GM19372 (cell line): ENCODE data around the gene AGAP1.

Experiments
- ATAC-seq: cut with Tn5 transposase; IDR thresholded peaks from one replicate; pipeline ENCODE4 v1.9.1; 2021; ENCODE audit warnings: mild to moderate bottlenecking, low read depth, moderate library complexity; ENCODE audit not compliant: unreplicated experiment

Gene AGAP1

GRCh38 chr2:235563056-235563910, 69.4 kb downstream of the AGAP1 start:
- no peak for ATAC-seq

DNA sequence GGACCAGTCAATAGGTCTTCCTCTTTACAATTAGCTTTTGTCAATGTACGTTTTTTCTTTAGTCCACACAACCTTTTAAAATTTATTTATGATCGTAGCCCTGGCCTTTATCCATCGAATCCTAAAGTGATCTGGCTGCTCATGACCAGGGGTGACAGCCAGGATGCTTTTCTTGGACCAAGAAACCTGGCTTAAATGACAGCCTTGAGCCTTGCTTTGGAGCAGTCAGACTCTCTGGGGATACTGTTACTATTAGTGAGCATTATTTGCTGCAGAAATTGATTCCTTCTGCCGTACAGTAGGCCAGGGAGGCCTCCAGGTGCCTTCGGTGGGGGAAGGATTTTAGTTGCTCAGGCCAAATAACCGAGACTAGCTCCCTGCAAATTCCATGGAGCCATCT, 70.2 kb downstream of the AGAP1 start:
- ATAC-seq = no peak

- ATAC-seq = no peak
These were observed 71.2 kb downstream of the AGAP1 start for GRCh38 chr2:235564884-235565530.

DNA sequence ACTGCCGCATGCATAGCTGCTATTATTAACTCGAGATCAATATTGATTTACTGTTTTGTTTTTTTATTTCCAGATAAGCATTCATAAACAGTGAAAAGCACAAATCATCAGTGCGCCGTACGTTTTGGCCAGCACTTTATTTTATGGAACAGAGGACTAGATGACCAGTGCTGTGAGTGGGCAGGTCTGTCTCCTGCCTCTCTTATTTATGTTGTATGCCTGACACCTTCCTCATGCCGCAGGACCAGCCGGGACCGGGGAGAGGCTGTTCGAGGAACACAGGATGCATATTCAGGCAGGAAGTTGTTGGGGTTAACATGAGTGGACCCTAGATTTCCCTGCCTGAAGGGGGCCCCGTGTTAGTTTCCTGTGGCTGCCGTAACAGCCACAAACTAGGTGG, 72.6 kb downstream of the AGAP1 start:
- ATAC-seq = no peak

DNA sequence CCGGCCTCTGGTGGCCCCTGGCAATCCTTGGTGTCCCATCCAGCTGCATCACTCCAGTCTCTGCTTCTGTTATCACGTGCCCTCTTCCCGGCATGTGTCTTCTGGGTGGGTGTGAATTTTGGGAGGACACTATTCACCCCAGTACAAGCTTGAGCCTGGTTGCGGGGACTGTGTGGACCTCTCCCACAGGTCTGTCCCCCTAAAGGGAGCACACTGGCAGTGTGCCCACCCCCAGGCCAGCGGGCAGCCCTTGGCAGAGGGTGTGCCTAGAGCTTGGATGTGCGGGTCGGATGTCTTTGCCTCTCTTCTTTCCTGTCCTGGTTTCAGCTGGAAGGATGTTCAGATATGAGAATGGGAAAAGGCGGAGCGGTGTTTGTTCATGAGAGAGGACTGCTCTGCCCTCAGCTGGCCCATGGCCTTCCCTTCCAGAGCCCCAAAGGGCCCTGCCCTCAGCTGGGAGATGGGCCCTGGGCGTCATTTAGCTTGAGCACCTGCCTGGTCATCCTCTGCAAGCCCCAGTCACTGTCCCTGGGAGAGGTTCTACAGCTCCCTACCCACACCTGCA, 73.2 kb downstream of the AGAP1 start:
- ATAC-seq = no peak

DNA sequence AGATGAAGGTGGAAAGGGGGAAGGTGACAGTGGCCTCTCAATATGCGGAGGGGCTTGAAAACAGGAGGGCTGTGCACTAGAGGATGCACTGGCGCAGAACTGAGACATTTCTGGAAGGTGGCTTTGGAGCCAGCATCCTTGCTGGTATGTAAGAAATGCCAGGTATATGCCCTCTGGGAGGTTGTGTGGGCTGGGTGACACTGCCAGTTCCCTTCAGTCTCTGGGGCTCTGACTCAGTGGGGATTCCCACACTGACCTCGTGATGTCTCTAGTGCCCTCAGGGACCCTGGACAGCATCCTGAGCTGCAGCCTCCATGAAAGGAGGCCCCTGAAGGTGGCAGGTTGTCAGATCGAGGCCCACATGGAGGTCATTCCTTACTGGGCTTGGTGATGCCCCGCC, 74.0 kb downstream of the AGAP1 start:
- no peak for ATAC-seq

GRCh38 chr2:235568431-235568830, 74.6 kb downstream of the AGAP1 start:
- no peak for ATAC-seq

GRCh38 chr2:235569837-235570236, 76.0 kb downstream of the AGAP1 start:
- ATAC-seq = no peak

GRCh38 chr2:235570256-235570655, 76.4 kb downstream of the AGAP1 start:
- no peak for ATAC-seq

DNA sequence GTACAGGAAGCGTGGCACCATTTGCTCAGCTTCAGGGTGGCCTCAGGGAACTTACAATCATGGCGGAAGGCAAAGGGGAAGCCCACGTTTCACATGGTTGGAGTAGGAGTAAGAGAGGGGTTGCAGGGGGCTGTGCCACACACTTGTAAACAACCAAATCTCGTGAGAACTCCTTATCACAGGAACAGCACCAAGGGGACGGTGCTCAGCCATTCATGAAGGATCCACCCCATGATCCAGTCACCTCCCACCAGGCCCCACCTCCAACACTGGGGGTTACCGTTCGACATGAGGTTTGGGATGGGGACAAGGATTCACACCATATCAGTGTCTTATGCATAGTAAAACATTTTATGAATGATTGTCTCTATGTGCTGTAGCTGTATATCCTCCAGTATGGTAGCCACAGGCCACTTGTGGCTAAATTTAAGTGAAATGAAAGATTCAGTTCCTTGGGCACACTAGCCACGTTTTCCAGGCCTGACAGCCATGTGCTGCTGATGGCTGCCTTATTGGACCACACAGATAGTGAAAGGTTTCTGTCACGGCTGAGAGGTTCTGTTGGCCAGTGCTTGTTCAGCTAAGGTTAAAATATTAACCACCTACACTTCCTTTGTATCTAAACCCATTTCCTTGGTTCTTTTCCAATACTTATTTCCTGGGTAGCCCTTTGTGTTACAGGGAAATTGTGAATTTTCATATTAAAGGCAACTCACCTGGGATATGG, 77.3 kb downstream of the AGAP1 start:
- ATAC-seq = no peak

- no peak for ATAC-seq
These were observed 78.7 kb downstream of the AGAP1 start for GRCh38 chr2:235572592-235572991.

DNA sequence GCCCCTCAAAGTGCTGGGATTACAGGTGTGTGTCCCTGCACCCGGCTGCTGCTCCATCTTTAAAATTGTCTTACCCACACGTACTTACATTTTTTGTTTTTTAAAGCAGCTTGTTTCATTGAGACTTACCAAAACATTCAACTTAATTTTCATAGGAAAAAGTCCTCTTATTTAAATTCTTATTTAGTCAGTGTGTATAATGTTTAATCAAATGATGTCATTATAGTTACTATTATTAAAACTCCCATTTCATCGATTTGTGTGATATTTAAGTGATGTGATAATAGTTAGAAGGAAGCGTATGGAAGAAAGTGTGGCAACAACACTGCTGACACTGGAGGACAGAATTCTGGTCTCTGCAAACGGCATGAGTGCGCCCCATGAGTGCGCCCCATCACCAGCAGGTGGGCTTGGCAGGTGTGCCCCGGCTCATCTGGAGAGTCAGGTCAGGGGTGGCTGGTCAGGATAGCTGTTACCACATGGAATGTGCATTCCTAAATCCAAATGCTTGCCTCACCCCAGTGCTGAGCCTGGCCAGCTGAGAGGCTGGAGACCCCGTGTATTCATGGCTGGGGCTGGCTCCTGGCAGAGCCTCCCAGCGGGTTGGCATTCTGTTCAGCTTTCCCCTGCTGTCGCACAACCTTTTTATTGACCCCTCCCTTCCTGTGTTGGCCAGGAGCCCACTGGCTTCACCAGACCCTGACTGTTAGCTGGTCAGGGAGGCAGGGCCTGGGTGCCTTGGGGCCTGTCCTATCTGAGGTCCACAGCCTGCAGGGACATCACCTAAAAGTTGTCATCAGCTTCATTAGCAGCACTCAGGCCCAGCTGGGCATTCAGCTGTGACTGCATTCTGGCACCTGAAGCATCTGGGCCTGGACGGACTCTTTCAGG, 79.7 kb downstream of the AGAP1 start:
- no peak for ATAC-seq

DNA sequence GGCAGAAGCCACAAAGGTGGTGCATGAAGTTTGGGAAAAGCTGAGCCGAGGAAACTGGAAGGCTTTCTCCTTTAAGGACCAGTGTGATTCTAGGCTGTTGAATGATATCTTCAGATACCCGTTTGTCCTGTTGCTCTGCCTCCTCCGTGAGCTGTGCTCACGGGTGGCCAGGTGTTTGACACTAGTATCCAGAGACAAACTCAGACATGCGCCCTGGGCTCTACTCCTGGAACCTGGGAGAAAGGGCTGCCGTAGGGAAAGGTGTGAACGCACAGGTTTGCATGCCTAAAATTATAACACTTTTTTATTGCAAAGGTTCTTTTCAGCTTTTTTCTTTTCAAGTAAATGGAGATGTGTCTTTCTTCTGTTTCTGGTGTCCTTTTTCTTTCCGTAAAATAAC, 81.6 kb downstream of the AGAP1 start:
- ATAC-seq = no peak

DNA sequence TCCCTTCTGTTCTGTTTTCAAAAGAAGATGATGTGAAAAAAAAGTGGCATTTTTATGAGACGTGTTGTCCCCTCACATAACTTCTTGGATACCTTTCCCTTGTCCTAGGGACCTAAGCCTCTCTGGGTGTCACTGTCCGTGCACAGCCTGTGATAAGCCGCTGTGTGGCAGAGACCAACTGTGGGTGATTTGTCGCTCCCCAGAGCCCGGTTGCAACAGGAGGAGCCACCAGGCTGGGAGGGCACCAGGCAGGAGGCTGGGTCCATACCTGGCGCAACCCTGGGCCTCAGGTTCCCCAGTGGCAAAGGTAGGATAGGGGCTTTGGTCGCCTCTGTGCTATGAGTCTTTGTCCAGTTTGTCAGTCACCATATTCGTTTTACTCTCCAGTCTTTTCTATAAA, 82.1 kb downstream of the AGAP1 start:
- no peak for ATAC-seq

DNA sequence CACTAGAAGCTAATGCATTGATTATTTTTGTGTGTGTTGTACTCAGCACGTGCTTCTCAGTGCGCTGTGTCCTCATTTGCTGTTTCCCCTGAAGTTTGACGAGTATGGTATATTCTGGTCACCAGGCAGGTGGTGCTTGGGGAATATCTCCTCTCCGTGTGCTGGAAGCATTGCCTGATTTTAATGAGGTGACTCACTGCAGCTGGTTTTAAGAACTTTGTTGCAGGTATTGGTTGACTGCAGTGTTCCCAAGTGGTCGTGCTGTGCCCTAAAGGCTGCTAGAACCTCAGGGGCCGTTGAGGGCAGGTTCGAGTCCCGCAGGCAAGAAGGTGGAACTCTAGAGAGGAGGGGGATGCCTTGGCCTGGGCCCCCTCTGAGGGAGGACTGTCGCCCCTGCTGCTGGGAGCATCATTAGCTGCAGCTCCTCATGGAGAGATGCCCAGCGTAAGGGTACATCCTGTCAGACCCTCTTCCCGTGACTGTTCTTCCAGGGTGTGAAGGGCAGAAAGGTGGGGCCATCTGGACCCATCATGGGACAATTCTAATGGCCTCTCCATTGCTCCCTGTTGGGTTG, 82.6 kb downstream of the AGAP1 start:
- ATAC-seq = no peak

DNA sequence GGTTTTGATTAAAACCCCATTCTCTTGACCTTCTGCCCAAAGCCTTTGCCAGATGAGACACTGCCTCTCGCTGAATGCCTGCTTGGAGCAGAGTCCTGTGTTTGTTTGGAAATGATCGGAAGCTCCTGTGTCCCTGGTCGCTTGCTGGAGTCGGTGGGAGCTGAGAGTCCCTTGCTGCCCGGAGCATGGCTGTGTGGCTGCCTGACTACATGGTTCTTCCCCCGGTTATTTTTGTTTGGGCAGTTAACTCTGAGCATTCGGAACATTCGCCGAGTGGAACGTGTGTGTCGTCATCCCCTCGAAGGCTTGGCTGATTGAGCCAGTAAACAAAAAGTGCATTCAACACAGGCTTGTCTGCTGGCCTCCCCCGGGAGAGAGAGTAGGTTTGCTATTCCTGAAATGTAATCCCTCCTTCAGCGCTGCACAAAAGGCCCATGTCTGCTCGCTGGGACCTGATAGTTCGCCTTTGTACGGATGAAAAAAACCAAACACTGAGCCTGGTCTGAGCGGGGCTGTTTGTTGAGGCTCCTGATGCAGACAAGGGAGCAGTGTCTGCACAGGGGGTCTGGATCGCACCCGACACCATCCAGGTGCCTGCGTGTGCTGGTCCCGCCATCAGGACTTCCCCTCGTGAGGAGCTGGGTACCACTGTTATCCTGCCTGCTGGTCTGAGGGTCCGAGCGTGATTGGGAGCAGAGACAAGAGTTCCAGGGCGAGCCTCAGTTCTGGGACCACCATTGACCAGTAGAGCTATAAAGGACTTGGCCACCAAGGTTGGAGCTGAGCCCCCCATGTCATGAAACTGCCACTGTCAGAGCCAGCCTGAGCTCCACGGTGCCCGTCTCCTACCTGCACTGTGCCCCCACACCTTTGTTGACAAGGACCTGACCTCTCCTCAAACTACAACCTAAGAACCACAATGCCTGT, 83.8 kb downstream of the AGAP1 start:
- ATAC-seq = no peak

GRCh38 chr2:235579128-235579527, 85.3 kb downstream of the AGAP1 start:
- no peak for ATAC-seq

DNA sequence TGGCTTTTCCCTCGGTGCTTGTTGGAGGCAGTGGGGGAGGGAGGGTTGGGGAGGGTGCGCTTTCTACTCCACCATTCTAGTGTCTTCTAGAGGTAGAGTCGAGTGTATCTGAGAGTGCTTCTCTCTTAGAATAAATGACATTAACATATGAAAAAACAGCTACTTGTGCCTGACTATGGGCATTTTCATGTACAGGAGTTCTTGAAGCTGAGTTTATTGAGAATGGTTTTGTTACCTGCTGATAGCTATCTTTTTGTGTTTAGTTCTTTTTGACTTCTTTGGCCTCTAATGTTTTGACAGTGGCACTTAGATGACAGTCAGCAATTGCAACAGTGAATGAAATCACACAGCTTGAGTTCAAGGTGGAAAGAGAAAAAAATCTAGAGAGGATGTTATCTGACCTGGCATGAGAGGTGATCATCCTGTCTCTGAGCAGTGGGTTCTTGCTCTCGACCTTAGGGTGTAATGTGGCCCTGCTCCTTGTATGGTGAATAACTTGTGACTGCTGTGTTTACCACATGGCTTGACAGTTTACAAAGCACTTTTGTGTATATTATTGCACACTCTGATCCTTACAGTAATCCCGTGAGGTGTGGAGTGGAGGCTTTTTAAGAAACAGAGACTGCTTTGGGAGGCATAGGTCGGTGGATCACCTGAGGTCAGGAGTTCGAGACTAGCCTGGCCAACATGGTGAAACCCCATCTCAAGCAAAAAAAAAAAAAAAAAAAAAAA, 86.7 kb downstream of the AGAP1 start:
- ATAC-seq = no peak
